GM12875 (cell line): ENCODE data around the gene SLCO2A1.
A peak's percentile ranks its signal among the peaks of the same experiment; 100 is the strongest.

ENCODE experiments used
- H3K4me3 ChIP-seq: one replicate; pipeline ENCODE4 v1.5.1; 2011; ENCODE audit warnings: low read depth, low read length, control low read depth
- TF ChIP-seq, protein P1 (sequence below): IDR thresholded peaks from 2 replicates; pipeline ENCODE4 v1.5.1; 2011; ENCODE audit warnings: low read depth, mild to moderate bottlenecking, control low read depth, inconsistent platforms, low read length, moderate library complexity, borderline replicate concordance; ENCODE audit not compliant: insufficient read depth

Gene SLCO2A1

DNA sequence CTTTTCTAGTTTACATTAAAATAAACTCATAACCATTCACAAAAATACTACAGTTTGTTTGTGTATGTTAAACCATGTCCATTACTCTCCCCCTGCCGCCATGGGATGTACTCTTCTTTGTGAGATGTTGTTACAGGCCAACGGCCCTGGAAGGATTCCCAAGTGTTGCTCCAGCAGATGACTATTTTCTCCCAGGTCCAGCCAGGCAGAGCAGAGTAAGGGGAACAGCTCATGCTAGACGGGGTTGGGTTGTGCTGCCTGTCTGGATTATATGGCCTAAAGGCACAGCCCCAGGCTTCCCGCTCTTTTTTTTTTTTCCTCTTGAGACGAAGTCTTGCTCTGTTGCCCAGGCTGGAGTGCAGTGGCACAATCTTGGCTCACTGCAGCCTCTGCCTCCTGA is 24.5 kb upstream of the SLCO2A1 start:
- no peak overlapping the region for H3K4me3 ChIP-seq

DNA sequence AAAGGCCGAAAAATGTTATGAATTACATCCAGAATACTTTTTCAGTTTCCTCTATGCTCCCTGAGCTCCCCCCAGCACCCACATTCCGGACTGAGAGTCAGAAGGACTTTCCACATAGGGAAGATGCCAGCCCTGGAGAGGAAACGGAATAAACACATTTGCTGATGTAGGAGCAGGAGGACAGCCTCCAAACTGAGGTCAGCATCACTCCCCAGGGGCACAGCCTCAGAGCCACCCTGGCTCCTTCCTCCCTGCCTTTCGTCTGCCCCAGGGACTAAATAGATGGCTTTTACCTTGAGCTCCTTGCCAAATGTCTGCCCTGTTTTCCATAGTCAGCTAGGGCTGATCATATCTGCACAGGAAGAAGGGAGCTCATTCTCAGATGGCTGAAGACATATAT is 22.6 kb upstream of the SLCO2A1 start:
- TF ChIP-seq, protein P1, sequence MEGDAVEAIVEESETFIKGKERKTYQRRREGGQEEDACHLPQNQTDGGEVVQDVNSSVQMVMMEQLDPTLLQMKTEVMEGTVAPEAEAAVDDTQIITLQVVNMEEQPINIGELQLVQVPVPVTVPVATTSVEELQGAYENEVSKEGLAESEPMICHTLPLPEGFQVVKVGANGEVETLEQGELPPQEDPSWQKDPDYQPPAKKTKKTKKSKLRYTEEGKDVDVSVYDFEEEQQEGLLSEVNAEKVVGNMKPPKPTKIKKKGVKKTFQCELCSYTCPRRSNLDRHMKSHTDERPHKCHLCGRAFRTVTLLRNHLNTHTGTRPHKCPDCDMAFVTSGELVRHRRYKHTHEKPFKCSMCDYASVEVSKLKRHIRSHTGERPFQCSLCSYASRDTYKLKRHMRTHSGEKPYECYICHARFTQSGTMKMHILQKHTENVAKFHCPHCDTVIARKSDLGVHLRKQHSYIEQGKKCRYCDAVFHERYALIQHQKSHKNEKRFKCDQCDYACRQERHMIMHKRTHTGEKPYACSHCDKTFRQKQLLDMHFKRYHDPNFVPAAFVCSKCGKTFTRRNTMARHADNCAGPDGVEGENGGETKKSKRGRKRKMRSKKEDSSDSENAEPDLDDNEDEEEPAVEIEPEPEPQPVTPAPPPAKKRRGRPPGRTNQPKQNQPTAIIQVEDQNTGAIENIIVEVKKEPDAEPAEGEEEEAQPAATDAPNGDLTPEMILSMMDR, result no peak
- no peak overlapping the region for H3K4me3 ChIP-seq

More for the DNA sequence above, 24.5 kb upstream of the SLCO2A1 start:
- TF ChIP-seq, protein P1, result no peak

DNA sequence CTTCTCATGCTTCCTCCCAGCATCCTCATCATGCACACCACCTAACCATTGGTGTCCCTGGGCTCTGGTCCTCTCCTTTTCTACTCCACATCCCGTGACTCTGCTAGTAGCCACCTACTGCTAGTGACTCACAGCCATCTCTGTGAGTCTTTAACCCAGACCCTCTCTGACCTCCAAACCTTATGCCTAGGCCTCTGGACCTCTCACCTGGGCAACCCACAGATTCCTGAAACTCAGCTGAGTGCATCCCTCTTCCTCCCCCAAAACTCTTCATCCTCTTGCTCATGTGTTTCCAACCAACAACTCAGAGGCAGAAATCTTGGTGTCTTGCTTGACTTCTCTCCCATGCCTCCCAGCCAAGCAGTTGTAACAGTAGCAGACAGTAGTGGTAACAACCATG is 20.0 kb upstream of the SLCO2A1 start:
- TF ChIP-seq, protein P1, result no peak
- no peak overlapping the region for H3K4me3 ChIP-seq

DNA sequence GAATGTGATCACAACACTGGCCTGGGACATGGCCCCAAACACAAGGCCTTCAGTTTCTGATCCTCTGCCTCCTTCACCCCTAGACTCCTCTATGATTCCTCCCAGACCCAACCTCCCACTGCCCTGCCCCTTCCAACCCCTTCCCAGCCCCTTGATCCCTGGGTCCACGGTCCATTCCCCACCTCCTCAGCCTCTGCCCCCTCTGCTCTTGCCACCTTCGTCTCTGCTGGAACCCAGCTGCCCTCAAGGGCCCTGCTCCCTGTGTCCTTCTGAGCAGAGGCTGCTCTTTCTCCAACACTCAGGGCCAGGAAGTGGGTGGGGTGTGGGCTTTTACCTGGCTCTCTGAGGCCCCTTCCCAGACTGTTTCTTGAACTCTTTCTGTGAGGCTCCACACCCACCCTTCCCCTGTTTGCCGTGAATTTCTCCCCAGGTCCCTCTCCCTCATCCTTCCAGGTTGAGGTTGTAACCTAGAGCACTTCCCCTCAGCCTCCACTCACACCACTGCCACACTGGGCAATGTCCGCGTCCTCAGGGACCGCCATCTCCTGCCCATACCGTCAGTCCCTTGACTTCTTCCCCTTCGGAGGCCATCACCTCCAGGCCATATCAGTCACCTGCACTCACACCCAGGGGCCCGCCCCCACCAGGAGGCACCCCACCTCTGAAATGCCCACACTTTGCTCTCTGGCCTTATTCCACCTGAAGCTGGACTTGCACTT is 18.7 kb upstream of the SLCO2A1 start:
- TF ChIP-seq, protein P1, result no peak
- no peak overlapping the region for H3K4me3 ChIP-seq

DNA sequence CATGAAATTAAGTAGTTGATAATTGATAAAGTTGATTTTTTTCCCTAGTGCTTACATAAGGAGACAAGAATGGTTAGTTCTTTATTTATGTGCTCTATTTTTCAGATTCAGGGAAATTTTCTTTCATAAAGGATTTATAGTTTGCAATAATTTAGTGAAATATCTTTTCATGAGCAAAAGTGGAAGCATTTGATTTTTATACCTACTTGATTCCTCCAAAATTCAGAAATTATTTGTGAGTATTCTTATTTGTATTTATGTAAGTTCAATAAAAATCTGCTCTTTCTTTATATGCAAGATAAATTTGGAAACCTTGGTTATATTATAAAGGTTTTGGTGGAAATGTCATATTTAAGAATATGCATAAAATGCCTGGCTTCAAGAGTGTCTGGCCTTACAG is 14.7 kb upstream of the SLCO2A1 start:
- TF ChIP-seq, protein P1, result no peak
- no peak overlapping the region for H3K4me3 ChIP-seq

DNA sequence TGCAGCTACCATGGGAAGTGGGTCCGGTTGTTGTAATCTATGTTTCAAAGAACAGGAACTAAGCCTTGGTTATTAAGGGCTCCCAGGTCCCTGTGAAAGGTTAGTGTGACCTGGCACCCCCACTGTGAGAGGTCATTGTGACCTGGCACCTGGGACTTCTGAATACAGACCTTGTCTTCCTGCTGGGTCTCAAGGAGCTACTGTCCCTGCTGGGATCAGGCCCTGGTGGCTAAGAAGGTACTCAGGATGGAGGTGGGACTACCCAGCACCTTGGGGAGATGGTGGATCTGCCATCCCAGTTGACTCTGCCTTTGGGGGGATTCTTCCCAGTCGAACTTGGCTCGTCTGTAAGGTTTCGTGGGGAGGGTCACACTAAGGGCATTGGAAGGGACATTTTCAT is 10.3 kb upstream of the SLCO2A1 start:
- TF ChIP-seq, protein P1, result no peak
- no peak overlapping the region for H3K4me3 ChIP-seq

DNA sequence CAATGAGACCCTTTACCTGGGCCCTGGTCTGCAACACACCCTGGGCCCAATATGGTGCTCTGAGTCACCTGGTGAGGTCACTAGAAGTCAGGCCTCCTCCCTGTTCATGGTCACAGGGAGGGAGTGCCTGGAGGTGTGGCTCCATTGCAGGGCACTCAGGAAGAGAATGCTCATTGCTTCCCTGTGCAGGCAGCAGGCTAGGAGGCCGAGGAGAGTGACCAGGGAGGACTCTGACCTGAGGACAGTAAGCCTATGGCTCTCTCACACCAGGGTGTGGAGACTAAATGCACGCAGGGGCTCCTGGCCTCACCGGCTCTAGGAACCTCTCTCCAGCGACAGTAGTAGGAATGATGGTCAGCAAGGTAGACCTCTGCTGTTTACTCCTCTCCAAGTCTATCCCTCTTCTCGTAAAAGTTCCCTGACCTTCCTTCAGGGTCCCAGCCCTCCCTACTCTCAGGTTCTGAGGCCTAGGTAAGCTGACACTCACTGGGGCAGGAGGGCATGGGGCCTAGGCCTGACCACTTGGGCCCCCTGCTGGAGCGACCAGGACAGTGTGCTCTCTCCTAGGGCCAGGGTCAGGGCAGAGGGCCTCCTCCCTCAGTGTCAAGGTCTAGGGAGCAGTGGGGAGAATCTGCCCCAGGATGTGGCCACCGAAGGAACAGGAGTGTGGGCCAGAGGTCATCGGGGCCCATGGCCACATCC is 9.6 kb upstream of the SLCO2A1 start:
- no peak overlapping the region for H3K4me3 ChIP-seq
- TF ChIP-seq, protein P1, result peak; percentile 15; the same call in 1 of the 2 replicates
